GM23248 (cell line): ENCODE measurements around the gene FNDC3B.

Experiments
- EZH2 ChIP-seq: fragments of 200-600 bp; sonication (generic); IDR thresholded peaks from 2 replicates; pipeline ENCODE4 v1.6.1; 2018; ENCODE audit warnings: antibody characterized with exemption, mild to moderate bottlenecking; ENCODE audit not compliant: insufficient read depth, poor library complexity, severe bottlenecking
- EZH2phosphoT487 ChIP-seq: fragments of 200-600 bp; sonication (generic); IDR thresholded peaks from 2 replicates; pipeline ENCODE4 v1.6.1; 2018; ENCODE audit warnings: antibody characterized with exemption, moderate library complexity, mild to moderate bottlenecking, low read depth; ENCODE audit not compliant: insufficient read depth

DNA sequence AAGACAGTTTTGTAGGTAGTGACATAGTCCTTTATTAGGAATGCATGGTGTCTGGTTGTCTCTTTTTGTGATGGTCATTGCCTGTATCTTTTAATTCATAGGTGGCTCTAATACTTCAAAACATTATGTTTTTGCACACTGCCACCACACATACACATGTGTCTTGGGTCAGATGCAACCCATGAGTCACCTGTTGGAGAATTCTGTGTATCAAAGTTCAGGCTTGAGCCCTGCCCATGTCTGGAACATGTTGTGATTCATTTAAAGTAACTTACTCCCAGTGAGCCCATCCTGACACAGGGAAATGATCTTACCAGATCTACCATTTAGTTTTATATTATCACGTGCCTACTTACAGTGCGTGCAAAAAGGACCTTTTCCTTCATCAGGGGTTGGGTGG lies 266.2 kb downstream of the FNDC3B start:
- TF ChIP-seq EZH2 = no peak
- TF ChIP-seq EZH2phosphoT487 = no peak
